Endothelial cell (in vitro differentiated cells): Measurements from ENCODE around the gene ATP2A3. TPM values are rescaled to one million over a fixed set of nuclear protein-coding genes. Genes with fewer than 3 reads are reported as not detected.

Source experiments
- DNase-seq: peaks from one replicate; pipeline ENCODE4 v3.0.0; 2021; ENCODE audit warnings: low spot score
- H3K27ac Mint-ChIP-seq: one replicate; pipeline ENCODE4 v1.8.0; 2021; ENCODE audit warnings: mixed read lengths, inconsistent platforms; ENCODE audit not compliant: unreplicated experiment
- H3K27me3 Mint-ChIP-seq: one replicate; pipeline ENCODE4 v1.8.0; 2021; ENCODE audit warnings: mild to moderate bottlenecking, moderate library complexity, mixed read lengths, inconsistent platforms; ENCODE audit not compliant: unreplicated experiment
- H3K36me3 Mint-ChIP-seq: one replicate; pipeline ENCODE4 v1.8.0; 2021; ENCODE audit warnings: mild to moderate bottlenecking, low read depth, mixed read lengths, inconsistent platforms; ENCODE audit not compliant: unreplicated experiment
- H3K4me1 Mint-ChIP-seq: one replicate; pipeline ENCODE4 v1.8.0; 2021; ENCODE audit warnings: mild to moderate bottlenecking, mixed read lengths, inconsistent platforms; ENCODE audit not compliant: unreplicated experiment
- H3K4me3 Mint-ChIP-seq: one replicate; pipeline ENCODE4 v1.8.0; 2021; ENCODE audit warnings: mild to moderate bottlenecking, mixed read lengths, inconsistent platforms; ENCODE audit not compliant: unreplicated experiment
- H3K9me3 Mint-ChIP-seq: one replicate; pipeline ENCODE4 v1.8.0; 2021; ENCODE audit warnings: mixed read lengths, inconsistent platforms; ENCODE audit not compliant: unreplicated experiment
- CTCF ChIP-seq: fragments of 200-600 bp; sonication (generic); IDR thresholded peaks from one replicate; pipeline ENCODE4 v1.5.0; 2021; ENCODE audit warnings: antibody characterized with exemption; ENCODE audit not compliant: unreplicated experiment
- total RNA-seq: library from RNA; stranded (reverse); fragmentation: NEBNext Ultra II Directional; extraction: Animal tissue kit (Norgen Biotek cat#: 25700); gene quantifications from one replicate; pipeline ENCODE4 v1.2.1, GENCODE V29; 2021; ENCODE audit not compliant: unreplicated experiment

Gene ATP2A3
- total RNA-seq, 1 donor from 2014 or later = 116 TPM

- Mint-ChIP-seq H3K4me1 (peaks cover 29% of the 10 kb centered on the region), H3K27ac (no peak overlapping the region), H3K4me3 (no peak overlapping the region), H3K36me3 (peaks cover 12% of the 10 kb centered on the region), H3K9me3 (no peaks in the 10 kb centered on the region), H3K27me3 (peaks cover 14% of the 10 kb centered on the region)
- no peak for DNase-seq
- no peak for TF ChIP-seq CTCF
Measured at GRCh38 chr17:3960764-3961163, 3.5 kb downstream of the ATP2A3 start.

DNA sequence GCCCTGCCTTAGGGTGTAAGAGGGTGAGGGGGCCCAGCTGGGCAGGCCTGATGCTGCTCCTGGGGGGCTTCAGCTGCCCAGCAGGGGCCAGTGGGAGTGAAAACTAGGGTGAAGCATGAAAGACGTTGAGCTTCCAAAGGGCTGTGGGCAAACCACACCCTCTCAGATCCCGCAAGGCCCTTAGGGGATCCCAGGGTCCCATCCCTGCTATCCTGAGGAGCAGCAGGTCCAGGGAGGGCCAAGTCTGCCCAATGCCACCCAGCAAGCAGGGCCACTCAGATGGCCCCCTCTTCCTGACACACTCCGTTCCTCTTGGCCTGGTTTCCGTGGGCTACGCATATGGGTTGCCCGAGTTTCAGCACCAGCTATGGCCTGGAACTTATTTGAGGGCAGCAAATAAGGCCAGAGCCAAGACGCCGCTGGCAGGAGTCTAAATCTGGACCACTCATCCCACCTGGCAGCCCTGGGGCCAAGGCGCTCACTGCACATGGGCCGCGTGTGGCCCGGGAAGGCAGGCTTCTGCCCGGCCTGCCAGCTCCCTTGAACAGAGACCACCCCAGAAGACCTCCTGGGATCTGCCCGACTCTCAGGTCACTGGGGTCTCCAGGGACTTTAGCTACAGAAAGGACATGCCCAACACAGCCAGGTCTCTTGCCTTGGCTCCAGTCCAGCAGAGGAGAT, 4.2 kb downstream of the ATP2A3 start:
- no peak for DNase-seq
- TF ChIP-seq CTCF = no peak
- Mint-ChIP-seq H3K27ac (no peak overlapping the region), H3K36me3 (peaks cover 12% of the 10 kb centered on the region), H3K27me3 (peaks cover 14% of the 10 kb centered on the region), H3K4me1 (peaks cover 23% of the 10 kb centered on the region), H3K4me3 (no peak overlapping the region), H3K9me3 (no peaks in the 10 kb centered on the region)

- H3K27me3 Mint-ChIP-seq = peaks cover 13% of the 10 kb centered on the region
- DNase-seq = no peak
- no peak overlapping the region for H3K4me3 Mint-ChIP-seq
- peaks cover 23% of the 10 kb centered on the region for H3K4me1 Mint-ChIP-seq
- no peak overlapping the region for H3K27ac Mint-ChIP-seq
- H3K36me3 Mint-ChIP-seq = peaks cover 12% of the 10 kb centered on the region
- no peaks in the 10 kb centered on the region for H3K9me3 Mint-ChIP-seq
- TF ChIP-seq CTCF = no peak
Measured at GRCh38 chr17:3959295-3959899, 4.8 kb downstream of the ATP2A3 start.

GRCh38 chr17:3957735-3958599, 6.3 kb downstream of the ATP2A3 start:
- DNase-seq = no peak
- H3K36me3 Mint-ChIP-seq = peaks cover 12% of the 10 kb centered on the region
- TF ChIP-seq CTCF = no peak
- no peak overlapping the region for H3K4me3 Mint-ChIP-seq
- peaks cover 9% of the 10 kb centered on the region for H3K27me3 Mint-ChIP-seq
- no peak overlapping the region for H3K27ac Mint-ChIP-seq
- H3K9me3 Mint-ChIP-seq = no peaks in the 10 kb centered on the region
- peaks cover 18% of the 10 kb centered on the region for H3K4me1 Mint-ChIP-seq
